GM19395 (cell line): ENCODE measurements around the gene UBTD1.
A peak's percentile ranks its signal among the peaks of the same experiment; 100 is the strongest.

ENCODE experiments used
- ATAC-seq: cut with Tn5 transposase; IDR thresholded peaks from one replicate; pipeline ENCODE4 v1.9.1; 2021; ENCODE audit warnings: mild to moderate bottlenecking, moderate library complexity; ENCODE audit not compliant: unreplicated experiment

The UBTD1 gene

DNA sequence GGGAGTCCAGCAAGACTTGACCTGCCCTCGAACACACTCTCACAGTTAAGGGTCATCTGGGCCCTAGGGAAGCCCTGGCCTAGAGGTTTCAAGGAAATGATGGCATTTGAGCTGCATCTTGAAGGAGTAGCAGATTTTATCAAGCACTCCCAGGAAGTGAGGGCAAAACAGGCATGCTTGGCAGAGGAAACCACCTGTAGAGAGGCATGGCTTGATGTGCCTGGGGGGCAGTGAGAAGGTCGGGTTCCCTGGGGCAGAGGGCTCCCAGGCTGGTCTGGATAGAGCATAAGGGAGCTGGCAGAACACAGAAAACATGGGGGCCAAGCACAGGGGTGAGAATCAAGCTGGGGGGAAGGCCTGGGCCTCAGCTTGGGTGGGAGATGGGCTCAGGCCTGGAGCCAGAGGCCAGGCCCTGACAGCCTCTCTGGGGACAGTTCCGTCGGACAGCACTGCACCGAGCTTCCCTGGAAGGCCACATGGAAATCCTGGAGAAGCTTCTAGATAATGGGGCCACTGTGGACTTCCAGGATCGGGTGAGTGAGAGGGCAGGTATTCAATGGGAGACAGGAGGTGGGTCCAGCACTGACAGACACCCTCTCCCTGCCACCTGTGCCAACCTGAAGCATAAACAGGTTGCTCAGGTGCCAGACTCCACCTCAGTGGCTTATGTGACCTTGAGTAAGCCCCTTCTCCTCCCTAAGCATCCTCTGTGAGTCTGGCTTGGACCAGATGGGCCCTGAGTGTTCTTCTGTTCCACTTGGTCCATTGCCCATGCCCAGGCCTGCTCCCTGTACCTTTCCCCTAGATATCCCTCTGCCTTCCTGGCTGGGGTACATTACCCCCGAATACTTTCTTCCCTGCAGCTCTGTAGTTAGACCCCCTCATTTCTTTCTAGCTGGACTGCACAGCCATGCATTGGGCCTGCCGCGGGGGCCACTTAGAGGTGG, 82.0 kb downstream of the UBTD1 start:
- no peak for ATAC-seq

DNA sequence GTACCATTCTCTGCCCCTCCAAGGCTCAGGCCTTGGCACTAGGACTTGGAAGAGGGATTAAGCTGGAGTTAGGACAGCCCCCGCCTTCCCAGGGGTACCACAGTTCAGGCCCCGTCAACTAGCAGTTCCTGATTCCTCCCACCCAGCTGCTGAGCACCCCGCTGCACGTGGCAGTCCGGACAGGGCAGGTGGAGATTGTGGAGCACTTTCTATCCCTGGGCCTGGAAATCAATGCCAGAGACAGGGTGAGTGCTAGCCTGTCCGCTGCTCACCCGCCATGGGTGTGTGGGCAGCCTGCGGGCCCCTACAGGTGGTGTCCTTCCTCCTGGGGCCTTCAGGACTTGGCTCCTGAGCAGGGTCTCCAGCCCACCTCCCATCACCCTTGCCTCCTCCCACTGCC, 83.4 kb downstream of the UBTD1 start:
- ATAC-seq, result no peak

DNA sequence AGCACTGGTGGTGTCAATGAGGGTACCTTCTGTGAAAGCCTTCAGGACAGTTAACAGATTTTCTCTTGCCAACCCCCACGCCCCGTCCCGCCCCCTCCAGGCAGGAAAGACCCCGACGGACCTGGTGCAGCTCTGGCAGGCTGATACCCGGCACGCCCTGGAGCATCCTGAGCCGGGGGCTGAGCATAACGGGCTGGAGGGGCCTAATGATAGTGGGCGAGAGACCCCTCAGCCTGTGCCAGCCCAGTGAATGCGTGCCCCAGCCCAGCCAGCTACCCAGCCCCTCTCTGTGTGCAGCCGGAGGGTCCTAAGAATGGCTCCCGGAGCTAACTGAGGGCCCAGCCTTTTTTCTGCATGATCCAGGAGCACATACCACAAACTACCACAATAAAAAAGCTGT, 84.8 kb downstream of the UBTD1 start:
- ATAC-seq, result no peak

DNA sequence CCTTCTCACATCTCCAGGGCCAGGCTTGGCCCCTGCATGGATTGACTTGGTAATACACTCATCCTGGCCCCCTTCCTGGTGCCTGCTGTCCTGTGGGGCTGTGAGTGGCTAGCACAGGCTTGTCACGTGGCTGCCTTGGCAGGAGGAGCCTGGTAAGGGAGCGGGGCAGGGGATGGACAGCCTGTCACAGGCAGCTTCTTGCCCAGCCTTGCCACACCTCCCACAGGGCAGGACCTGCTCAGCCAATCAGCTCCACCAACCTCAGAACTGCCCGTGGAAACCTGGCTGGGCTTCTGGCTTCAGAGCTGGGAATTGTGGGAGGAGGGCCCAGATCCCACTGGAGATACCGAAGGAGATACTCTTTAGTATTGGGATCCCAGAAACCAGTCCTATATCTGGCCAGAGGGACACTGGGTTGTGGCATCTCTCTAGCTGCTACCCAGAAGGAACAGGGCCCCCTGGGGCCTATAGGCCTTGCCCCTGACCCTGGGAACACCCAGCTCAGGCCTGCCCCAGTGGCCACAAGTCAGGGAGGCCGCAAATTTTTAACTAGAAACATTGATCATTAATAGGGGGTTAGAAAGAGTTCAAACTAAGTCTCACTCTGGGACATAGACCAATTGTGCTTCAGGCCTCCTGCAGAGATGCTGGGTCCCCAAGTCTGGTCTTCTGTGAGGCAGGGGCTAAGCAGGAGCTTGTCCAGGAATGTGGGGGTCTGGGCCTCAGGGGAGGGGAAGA, 85.5 kb downstream of the UBTD1 start, which contains the start of gene HOGA1:
TSS of gene HOGA1 (plus strand) at position 330 of the 738 bp plus-strand sequence. CDS start at position 645, 315 bp downstream.
- peak; percentile 65 for ATAC-seq

DNA sequence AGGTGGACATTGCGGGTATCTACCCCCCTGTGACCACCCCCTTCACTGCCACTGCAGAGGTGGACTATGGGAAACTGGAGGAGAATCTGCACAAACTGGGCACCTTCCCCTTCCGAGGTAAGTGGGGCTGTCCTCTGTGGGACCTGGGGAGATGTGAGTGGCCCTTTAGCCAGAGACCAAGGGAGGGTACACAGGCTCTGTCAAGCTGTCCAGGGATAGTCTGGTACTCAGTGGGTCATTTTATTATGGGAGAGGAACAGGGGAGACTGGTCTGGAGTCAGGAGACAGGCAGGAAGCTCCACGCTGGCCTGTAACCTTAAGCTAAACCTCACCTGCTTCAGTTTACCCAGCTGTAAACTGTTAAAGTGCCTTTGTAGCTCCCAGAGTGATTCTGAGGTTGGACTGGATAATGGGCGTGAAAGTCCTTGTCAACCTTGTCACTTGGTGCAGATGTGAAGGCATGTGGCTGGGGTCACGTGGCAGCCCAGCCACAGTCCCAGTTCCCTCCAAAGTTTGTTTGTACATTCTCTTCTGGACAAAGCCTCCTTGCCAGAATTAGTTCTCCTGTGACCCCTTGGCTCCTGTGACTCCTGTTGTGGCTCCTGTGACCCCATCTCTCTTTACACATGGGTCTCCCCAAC, 86.2 kb downstream of the UBTD1 start:
- ATAC-seq, result no peak

DNA sequence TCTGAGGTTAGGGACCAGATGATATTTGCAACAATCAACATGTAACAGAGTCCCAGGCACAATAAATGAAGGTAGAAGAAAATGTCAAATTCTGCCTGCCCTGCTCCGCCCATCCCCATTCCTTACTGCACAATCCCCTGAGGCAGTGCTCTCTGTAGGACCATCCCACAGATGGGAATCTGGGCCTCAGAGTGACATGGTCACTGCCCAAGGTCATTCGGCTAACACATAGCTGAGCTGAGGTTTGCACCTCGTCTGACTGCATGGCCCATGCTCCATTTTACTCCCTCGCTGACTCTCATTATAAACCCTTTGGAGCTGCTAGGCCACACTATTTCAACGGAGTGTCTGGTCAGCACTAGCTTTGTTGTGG, 86.7 kb downstream of the UBTD1 start:
- no peak for ATAC-seq

DNA sequence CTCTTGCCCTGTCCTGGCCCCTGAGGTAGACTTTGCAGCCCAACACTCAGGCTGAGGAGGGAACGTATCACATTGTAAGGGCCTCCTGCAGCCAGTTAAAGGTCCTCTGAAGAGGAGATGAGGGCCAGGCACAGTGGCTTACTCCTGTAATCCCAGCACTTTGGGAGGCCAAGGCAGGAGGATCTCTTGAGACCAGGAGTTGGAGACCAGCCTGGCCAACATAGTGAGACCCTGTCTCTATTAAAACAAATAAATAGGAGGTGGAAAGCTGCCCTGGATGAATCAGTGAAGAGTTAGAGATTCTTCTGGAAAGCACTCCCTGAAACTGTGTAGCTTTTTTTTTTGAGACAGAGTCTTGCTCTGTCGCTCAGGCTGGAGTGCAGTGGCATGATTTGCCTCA, 88.5 kb downstream of the UBTD1 start:
- ATAC-seq, result no peak

DNA sequence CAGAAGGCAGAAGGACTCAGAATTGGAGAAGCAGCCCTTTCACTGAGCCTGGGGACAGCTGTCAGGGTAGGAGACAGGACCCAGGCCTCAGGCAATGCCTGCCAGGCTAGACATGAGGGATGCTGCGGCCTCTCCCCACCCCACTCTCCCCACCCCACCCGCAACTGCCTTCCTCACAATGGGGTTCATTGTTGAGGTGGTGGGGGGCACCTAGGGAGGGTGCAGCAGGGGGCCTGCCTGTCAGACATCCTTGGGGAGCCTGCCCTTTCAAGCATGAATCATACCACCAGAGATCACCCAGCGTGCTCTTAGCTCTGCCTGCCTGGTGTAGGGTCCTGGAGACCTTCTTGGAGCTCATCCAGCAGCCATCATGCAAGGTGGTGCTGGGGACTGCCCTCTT, 90.8 kb downstream of the UBTD1 start, which contains the start of gene C10orf62:
TSS of gene C10orf62 (plus strand) at position 243 of the 400 bp plus-strand sequence. CDS start 177 bp downstream, outside the sequence.
- no peak for ATAC-seq

DNA sequence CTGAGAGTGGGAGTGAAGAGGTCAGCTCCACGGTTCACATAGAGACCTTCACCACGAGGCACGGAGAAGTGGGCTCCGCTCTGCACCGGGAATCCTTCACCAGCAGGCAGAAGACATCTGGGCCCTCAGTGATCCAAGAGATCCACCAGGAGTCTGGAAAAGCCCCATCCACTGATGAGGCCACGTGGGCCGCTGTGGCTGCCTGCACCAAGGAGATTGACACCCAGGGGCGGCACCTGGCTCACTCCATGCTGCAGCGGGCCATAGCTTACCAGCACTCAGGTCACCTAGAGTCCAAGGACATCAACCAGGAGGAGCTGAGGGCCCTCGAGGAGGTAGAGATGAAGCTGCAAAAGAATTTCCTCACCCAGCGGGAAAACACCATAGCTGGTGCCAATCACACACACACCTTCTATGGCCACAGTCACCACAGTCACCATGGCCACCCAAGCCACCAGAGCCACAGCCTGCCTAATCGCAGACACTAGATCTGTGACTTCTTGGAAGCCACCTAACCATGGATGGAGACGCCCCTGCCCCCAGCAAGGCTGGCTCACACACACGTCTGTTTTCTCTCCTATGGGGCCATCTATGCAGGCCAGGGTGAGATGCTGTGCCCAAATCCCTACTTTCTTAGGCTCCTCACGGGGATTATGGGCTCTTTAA, 91.5 kb downstream of the UBTD1 start:
- no peak for ATAC-seq

DNA sequence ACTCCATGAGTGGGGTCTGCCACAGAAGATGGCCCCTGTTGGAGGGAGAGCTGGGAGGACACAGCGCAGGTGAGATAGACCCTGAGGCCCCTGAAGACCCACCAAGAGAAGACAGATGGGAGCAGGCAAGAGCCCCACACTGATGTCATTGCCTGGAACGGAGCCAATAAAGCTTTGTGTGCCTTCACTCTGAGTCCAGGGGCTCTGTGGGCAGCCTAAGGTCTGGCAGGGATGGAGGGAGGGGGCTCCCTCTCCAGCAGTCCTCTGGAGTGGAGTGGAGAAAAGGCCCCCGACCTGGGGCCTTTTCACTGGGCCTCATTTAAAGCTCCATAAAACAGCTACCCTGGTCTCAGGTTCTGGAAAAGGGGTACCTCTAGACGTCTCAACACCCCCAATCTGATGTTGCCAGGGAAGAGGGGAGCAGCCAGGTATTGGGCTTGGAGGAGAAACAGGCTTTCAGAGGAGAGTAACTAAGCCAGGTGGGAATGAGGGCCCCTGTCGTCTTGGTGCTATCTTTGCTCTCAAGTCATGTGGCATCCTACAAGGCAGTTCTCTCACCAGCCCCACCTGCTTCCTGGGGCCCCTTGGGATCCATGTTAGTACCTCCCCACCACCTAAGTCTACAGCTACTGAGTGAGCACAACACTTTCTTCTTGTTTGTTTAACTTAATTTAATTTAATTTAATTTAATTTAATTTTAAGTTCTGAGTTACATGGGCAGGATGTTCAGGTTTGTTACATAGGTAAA, 92.2 kb downstream of the UBTD1 start:
- no peak for ATAC-seq

DNA sequence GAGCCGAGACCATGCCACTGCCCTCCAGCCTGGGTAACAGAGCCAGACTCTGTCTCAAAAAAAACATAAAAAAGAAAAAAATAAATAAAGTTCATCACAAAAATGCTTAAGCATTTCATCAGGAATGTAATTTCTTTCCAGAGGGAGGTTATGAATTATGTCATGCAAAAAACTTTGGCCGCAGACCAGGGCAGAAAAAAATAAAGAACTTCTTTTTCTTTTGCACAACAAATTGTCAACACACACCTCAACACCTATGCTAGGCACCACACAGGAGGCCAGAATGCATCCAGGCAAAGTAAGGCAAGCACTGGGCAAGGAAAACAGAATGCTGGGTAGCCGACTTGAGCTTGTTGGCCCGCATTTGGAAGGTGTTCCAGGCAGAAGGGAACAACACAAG, 94.7 kb downstream of the UBTD1 start:
- ATAC-seq, result no peak

DNA sequence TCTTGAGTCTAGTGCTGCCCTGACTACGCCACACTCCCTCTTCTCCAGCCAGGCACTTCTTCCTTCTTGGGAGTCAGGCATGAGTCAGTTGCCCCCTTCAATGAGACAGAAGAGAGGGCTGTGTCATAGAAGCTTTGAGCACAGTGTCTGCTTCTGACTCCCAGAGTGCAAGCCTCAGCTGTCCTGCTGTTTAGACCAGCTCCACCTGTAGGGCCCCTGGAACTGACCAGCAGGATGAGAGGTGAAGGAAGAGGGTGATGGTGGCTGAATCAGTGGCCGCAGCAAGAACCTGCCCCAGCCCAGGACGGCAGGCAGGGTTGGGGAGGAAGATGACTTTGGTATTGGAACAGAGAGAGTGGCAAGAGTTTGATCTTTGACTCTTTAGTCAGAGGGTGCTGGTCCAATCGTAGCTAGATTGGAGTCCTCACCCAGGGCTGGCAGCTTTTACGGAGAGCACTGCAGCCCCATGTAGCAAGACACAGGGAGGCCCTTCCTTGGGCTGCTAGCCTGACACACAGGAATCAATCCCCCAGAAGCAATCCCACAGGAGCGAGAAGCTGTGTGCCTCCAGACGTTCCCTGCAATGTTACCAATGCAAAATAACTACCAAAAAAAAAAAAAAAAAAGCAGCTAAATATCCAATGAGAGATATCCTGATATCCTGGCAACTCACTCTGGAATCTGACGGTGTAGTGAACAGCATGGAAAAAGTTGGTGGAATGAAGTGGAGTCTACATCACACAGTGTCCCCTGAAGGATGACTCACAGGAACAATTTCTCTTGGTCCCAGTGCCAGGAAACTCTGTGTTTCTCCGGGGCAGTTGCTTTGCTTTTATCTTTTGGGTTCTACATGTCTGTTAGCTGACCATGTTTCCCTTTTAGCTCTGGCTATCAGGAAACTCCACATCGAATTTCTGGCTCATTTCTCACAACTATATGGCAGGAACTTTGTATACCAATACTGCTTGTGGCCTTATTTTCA, 97.7 kb downstream of the UBTD1 start:
- no peak for ATAC-seq

DNA sequence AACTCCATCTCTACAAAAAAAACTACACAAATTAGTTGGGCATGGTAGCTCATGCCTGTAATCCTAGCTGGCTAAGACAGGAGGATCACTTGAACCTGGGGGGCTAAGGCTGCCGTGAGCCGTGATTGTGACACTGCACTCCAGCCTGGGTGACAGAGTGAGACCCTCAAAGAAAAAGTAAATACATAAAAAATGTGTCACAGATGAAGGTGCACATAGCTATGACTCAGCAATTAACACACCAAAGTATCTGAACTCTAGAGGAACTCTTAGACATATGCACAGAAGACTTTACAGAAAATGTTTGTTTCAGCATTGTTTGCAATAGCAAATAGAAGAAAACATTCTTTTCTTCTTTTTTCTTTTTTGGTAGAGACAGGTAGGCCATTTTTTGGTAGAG, 99.1 kb downstream of the UBTD1 start:
- no peak for ATAC-seq

DNA sequence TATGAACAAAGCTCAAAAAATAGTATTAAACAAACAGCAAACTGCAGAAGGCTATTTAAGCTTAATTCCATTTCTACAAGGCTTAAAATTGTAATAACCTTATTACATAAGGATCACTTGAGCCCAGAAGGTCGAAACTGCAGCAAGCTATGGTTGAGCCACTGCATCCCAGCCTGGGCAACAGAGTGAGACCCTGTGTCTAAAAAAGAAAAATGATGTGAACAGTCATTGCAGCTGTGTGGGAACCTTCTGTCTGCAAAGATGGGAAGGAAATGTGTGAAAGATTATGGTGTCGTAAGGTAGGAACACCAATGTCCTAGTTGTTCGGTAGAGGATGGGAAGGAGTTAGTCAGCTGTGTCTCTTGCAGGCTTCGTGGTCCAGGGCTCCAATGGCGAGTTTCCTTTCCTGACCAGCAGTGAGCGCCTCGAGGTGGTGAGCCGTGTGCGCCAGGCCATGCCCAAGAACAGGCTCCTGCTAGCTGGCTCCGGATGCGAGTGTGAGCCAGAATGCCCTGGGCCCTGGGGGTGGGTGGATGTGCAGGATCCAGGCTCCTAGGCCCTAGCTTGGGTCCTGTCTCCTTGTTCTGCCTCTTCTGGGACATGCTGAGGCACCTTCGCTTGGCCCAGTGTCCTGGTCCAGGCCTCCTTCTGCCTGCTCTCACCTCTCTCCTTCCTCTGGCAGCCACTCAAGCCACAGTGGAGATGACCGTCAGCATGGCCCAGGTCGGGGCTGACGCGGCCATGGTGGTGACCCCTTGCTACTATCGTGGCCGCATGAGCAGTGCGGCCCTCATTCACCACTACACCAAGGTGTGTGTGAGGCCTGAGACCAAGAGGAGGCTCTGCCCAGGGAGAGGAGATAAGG, 99.9 kb downstream of the UBTD1 start:
- ATAC-seq, result no peak

DNA sequence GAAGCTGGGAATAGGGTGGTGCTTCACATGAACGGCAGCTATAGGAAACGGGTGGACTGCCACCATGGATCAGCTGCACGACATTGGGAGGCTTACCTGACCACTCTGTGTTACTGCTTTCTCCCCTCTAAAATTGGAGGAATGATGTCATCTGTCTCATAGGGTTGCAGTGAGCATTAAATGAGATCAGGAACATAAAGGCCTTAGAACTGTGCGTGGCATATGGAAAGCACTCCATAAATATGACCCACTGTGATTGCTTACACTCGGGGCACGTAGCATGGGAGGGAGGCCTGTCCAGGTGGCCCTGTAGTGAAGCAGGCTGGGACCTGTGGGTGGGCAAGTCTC, 100.5 kb downstream of the UBTD1 start:
- ATAC-seq, result no peak

DNA sequence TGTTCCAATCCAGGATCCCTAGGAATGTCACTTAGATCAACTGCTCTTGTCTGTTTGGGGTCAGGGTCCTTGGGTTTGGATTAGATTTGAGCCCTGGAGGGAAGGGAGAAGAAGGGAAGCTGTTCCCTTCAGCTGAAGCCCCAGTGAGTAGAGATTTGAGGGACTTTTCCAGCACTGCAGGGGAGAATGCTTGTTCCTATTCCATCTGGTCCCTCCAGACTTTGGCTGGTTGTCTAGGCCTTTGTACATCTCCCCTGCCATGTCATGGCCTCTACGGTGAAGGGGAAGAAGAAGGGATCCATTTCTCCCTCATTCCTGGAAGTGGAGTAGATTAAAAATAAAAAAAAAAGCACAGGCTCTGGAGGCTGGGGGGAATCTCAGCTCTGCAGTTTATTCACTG, 101.9 kb downstream of the UBTD1 start:
- no peak for ATAC-seq

DNA sequence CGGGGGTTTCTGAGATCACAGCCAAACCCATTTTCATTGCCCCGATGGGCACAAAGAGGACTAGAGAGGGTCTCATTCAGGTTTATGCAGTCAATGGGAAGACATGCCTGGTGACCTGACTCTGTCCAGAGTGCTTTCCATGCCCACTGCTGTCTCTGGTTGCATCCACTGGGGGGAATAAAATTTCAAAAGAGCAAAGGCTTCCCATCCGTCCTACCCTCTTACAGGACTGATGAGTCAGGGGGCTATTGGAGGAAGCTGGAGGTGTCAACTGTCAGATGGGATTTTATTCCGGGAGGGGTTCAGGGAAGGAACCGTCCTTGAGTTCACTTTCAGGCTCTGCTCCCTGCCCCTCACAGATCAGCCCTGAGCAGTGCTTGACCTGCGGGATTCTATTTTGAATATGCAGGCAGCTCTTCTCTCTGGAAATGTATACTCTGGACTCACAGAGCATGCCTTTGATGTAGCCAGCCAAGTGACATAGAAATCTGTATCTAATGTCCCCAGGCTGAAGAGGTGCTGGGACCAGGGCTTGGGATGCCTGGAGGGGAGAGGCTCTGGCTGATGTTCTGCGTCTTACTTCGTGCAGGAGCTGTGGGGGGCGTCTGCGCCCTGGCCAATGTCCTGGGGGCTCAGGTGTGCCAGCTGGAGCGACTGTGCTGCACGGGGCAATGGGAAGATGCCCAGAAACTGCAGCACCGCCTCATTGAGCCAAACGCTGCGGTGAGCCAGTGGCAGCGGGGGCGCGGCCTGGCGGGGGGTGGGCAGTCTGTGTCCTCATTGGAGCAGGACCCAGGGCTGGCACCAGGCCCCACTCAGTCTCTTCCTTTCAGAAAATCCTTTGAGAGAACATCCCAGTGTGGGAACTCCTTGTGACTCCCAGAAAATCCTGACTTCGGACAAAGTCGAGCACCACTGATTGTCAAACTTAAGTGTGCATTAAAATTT, 102.8 kb downstream of the UBTD1 start:
- no peak for ATAC-seq
